BLaER1 treated with 17β-estradiol and CSF1 and Interleukin-3, amounts not matched to agents 10 nM and 100 nM (cell line): Measurements from ENCODE around the gene MC4R.
"Not testable (repeated sequence)": the region's sequence is repeated elsewhere in the genome, so short reads cannot be mapped to it uniquely, and the experiment has no call there.

Experiments
- H3K27ac ChIP-seq, 11 experiments: shearing (Covaris generic); formaldehyde crosslinking; 2 replicates each; pipeline ENCODE4 v1.8.1; 2022
- H3K27me3 ChIP-seq, 11 experiments: shearing (Covaris generic); formaldehyde crosslinking; 2 replicates each; pipeline ENCODE4 v1.8.1; 2022
- H3K36me3 ChIP-seq, 11 experiments: shearing (Covaris generic); formaldehyde crosslinking; 2 replicates each; pipeline ENCODE4 v1.8.1; 2022
- H3K4me1 ChIP-seq, 10 experiments: shearing (Covaris generic); formaldehyde crosslinking; 2 replicates each; pipeline ENCODE4 v1.8.1; 2022
- H3K4me2 ChIP-seq, 11 experiments: shearing (Covaris generic); formaldehyde crosslinking; 2 replicates each; pipeline ENCODE4 v1.8.1; 2022
- H3K4me3 ChIP-seq, 10 experiments: shearing (Covaris generic); formaldehyde crosslinking; 2 replicates each; pipeline ENCODE4 v1.8.1; 2022
- H3K9ac ChIP-seq, 11 experiments: shearing (Covaris generic); formaldehyde crosslinking; 2 replicates each; pipeline ENCODE4 v1.8.1; 2022
- H3K9me3 ChIP-seq, 11 experiments: shearing (Covaris generic); formaldehyde crosslinking; replicated peaks in 1 of 11; 2 replicates each; pipeline ENCODE4 v1.8.1; 2022
- H4K20me1 ChIP-seq, 11 experiments: shearing (Covaris generic); formaldehyde crosslinking; 2 replicates each; pipeline ENCODE4 v1.8.1; 2022
- Cebpa-rat ChIP-seq, 11 experiments: shearing (Covaris generic); IDR thresholded peaks; 2 replicates each; pipeline ENCODE4 v1.8.1; 2022

Gene MC4R

GRCh38 chr18:60372596-60372995 lies at the start of gene MC4R:
Gene MC4R, minus strand, starts transcription at chr18:60372775. Its CDS starts 426 bp downstream, at chr18:60372349.
- H3K9ac ChIP-seq, result peak within 1 kb of the TSS in 3 of 11 experiments; percentile 10 to 50 (median 34); a peak in 2 of 22 replicates
- no peaks in the 10 kb centered on the region for H3K9me3 ChIP-seq
- no peak for TF ChIP-seq Cebpa-rat (IDR thresholded peaks at IDR 0.05)
- no peak within 1 kb of the TSS for H3K27ac ChIP-seq
- H3K4me2 ChIP-seq, result peak within 1 kb of the TSS; percentile 17 to 67 (median 47); a peak in 20 of 22 replicates
- H4K20me1 ChIP-seq, result no peaks in the 10 kb centered on the region
- H3K4me1 ChIP-seq, result peaks cover 0 to 14% (median 7%) of the 10 kb centered on the region in 10 experiments; a peak in 11 of 20 replicates
- no peaks in the 10 kb centered on the region for H3K36me3 ChIP-seq
- no peaks in the 10 kb centered on the region for H3K27me3 ChIP-seq
- H3K4me3 ChIP-seq, result peak within 1 kb of the TSS in 2 of 10 experiments; percentile 9 to 34; a peak in 1 of 20 replicates

- H3K4me3 ChIP-seq, H3K36me3 ChIP-seq, H3K9ac ChIP-seq, H3K9me3 ChIP-seq, H3K4me2 ChIP-seq, H3K4me1 ChIP-seq, H3K27ac ChIP-seq, H3K27me3 ChIP-seq, H4K20me1 ChIP-seq: not testable (repeated sequence)
Measured at GRCh38 chr18:60422306-60422705, 49.7 kb upstream of the MC4R start.

- H3K9ac ChIP-seq, result no peak overlapping the region
- H3K4me3 ChIP-seq, result no peak overlapping the region
- TF ChIP-seq Cebpa-rat (IDR thresholded peaks at IDR 0.05), result no peak
- no peaks in the 10 kb centered on the region for H3K27me3 ChIP-seq
- H3K36me3 ChIP-seq, result no peaks in the 10 kb centered on the region
- H4K20me1 ChIP-seq, result no peaks in the 10 kb centered on the region
- H3K4me1 ChIP-seq, result no peaks in the 10 kb centered on the region
- H3K4me2 ChIP-seq, result no peak overlapping the region
- H3K27ac ChIP-seq, result no peak overlapping the region
- peaks cover 0 to 5% (median 0%) of the 10 kb centered on the region in 11 experiments; a peak in 1 of 22 replicates for H3K9me3 ChIP-seq
Measured at GRCh38 chr18:60421356-60422118, 49.0 kb upstream of the MC4R start.

GRCh38 chr18:60417946-60418345 lies 45.4 kb upstream of the MC4R start:
- Histone ChIP-seq H3K9me3 (peaks cover 0 to 5% (median 0%) of the 10 kb centered on the region in 11 experiments; a peak in 1 of 22 replicates), H3K27ac (no peak overlapping the region), H4K20me1 (no peaks in the 10 kb centered on the region), H3K9ac (no peak overlapping the region), H3K27me3 (no peaks in the 10 kb centered on the region), H3K4me3 (no peak overlapping the region), H3K36me3 (no peaks in the 10 kb centered on the region), H3K4me2 (no peak overlapping the region), H3K4me1 (no peaks in the 10 kb centered on the region)
- no peak for TF ChIP-seq Cebpa-rat (IDR thresholded peaks at IDR 0.05)

GRCh38 chr18:60413944-60414547 lies 41.5 kb upstream of the MC4R start:
- Histone ChIP-seq H3K27me3 (no peaks in the 10 kb centered on the region), H4K20me1 (no peaks in the 10 kb centered on the region), H3K9me3 (no peaks in the 10 kb centered on the region), H3K9ac (no peak overlapping the region), H3K4me1 (no peaks in the 10 kb centered on the region), H3K4me2 (no peak overlapping the region), H3K36me3 (no peaks in the 10 kb centered on the region), H3K27ac (no peak overlapping the region), H3K4me3 (no peak overlapping the region)
- TF ChIP-seq Cebpa-rat (IDR thresholded peaks at IDR 0.05), result no peak

GRCh38 chr18:60411715-60412114 lies 39.1 kb upstream of the MC4R start:
- Histone ChIP-seq H3K9me3 (no peaks in the 10 kb centered on the region), H3K9ac (no peak overlapping the region), H4K20me1 (no peaks in the 10 kb centered on the region), H3K36me3 (no peaks in the 10 kb centered on the region), H3K27ac (no peak overlapping the region), H3K4me1 (no peaks in the 10 kb centered on the region), H3K4me2 (no peak overlapping the region), H3K27me3 (no peaks in the 10 kb centered on the region), H3K4me3 (no peak overlapping the region)
- no peak for TF ChIP-seq Cebpa-rat (IDR thresholded peaks at IDR 0.05)

- H3K27me3 ChIP-seq, result no peaks in the 10 kb centered on the region
- TF ChIP-seq Cebpa-rat (IDR thresholded peaks at IDR 0.05), result no peak
- no peaks in the 10 kb centered on the region for H3K36me3 ChIP-seq
- no peak overlapping the region for H3K4me2 ChIP-seq
- H3K9ac ChIP-seq, result no peak overlapping the region
- no peak overlapping the region for H3K27ac ChIP-seq
- H3K9me3 ChIP-seq, result no peaks in the 10 kb centered on the region; a peak in 1 of 22 replicates
- no peak overlapping the region for H3K4me3 ChIP-seq
- no peaks in the 10 kb centered on the region for H3K4me1 ChIP-seq
- no peaks in the 10 kb centered on the region for H4K20me1 ChIP-seq
Measured at GRCh38 chr18:60406721-60407120, 34.1 kb upstream of the MC4R start.

- Histone ChIP-seq H3K27ac (no peak overlapping the region), H3K4me3 (no peak overlapping the region)
- TF ChIP-seq Cebpa-rat (IDR thresholded peaks at IDR 0.05), result no peak
Measured at GRCh38 chr18:60404486-60405085, 32.0 kb upstream of the MC4R start.

GRCh38 chr18:60401346-60401745 lies 28.8 kb upstream of the MC4R start:
- no peak for TF ChIP-seq Cebpa-rat (IDR thresholded peaks at IDR 0.05)
- H3K4me3 ChIP-seq, result no peak overlapping the region
- no peaks in the 10 kb centered on the region for H3K4me1 ChIP-seq
- H3K4me2 ChIP-seq, result no peak overlapping the region
- H3K27ac ChIP-seq, result no peak overlapping the region
- H3K27me3 ChIP-seq, result no peaks in the 10 kb centered on the region
- H3K9ac ChIP-seq, result no peak overlapping the region
- no peaks in the 10 kb centered on the region for H4K20me1 ChIP-seq
- no peaks in the 10 kb centered on the region; a peak in 1 of 22 replicates for H3K9me3 ChIP-seq
- H3K36me3 ChIP-seq, result no peaks in the 10 kb centered on the region

More at GRCh38 chr18:60404486-60405085, 32.0 kb upstream of the MC4R start:
- Histone ChIP-seq H3K27me3 (no peaks in the 10 kb centered on the region), H3K4me2 (no peak overlapping the region), H3K4me1 (no peaks in the 10 kb centered on the region), H3K36me3 (no peaks in the 10 kb centered on the region), H3K9ac (no peak overlapping the region), H3K9me3 (no peaks in the 10 kb centered on the region; a peak in 1 of 22 replicates), H4K20me1 (no peaks in the 10 kb centered on the region)
